ENCODE data around the gene RAB35. TPM values are rescaled to one million over a fixed set of nuclear protein-coding genes. Genes with fewer than 3 reads are reported as not detected.

The RAB35 gene
- total RNA-seq, 1 experiment from 2014 or later = 57.1 TPM

DNA sequence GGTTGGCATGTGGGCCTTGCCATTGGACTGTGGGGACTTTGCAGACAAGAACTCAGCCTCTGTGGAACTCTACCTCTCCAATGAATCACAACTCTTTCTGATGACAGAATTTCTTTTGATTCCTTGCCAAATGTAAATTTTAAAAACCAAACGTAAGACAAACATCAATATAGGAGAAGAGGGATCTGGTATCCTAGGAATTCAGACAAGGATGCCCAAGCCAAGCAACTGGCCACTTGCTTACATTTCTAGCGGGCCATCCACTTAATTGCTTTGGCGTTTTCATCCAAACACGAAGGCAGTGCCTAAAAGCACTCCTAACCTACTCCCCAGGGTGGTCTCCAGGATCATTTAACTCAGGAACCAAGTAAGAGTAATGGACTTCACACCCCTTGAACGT, 23.4 kb upstream of the RAB35 start (continued):
- TF ChIP-seq, protein P1, sequence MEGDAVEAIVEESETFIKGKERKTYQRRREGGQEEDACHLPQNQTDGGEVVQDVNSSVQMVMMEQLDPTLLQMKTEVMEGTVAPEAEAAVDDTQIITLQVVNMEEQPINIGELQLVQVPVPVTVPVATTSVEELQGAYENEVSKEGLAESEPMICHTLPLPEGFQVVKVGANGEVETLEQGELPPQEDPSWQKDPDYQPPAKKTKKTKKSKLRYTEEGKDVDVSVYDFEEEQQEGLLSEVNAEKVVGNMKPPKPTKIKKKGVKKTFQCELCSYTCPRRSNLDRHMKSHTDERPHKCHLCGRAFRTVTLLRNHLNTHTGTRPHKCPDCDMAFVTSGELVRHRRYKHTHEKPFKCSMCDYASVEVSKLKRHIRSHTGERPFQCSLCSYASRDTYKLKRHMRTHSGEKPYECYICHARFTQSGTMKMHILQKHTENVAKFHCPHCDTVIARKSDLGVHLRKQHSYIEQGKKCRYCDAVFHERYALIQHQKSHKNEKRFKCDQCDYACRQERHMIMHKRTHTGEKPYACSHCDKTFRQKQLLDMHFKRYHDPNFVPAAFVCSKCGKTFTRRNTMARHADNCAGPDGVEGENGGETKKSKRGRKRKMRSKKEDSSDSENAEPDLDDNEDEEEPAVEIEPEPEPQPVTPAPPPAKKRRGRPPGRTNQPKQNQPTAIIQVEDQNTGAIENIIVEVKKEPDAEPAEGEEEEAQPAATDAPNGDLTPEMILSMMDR (IDR thresholded peaks at IDR 0.05 in 2 of 3, conservative IDR thresholded peaks at IDR 0.05 in 1 of 3; ENCODE audit: borderline replicate concordance in 1 of 3, insufficient read depth in 1 of 3, low read depth in 2 of 3, low read length in 2 of 3) = no peak
- no peak for TF ChIP-seq TCF7L2 (IDR thresholded peaks at IDR 0.05; ENCODE audit: borderline replicate concordance, extremely low read depth, insufficient read depth, insufficient read length)
- no peak for TF ChIP-seq CBX3 (IDR thresholded peaks at IDR 0.05; ENCODE audit: low read depth)
- TF ChIP-seq CEBPB (IDR thresholded peaks at IDR 0.05; ENCODE audit: low read depth) = no peak

DNA sequence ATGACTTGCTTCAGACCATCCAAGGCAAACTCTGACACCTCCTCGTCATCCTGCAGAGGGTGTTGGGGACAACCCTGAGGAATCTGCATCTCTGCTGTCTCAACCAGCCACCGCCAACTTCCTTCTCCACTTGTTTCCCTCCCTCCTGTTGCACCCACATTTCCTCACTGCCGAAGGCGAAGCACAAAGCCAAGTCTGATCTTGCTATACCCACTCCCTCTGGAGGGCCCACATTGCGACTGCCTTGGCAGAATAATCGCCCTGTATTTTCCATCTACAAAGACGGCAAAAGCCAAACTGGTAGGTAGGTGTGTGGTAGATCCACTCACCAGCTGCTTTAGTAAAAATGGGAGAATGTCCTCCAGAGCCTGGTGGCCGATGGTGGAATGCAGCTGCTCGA, 21.8 kb upstream of the RAB35 start:
- H3K79me2 ChIP-seq (ENCODE audit: insufficient read depth, low read length) = 0 out of 2 replicates have a peak, but pooled peaks cover 4% of the 10 kb centered on the region
- RAD21 ChIA-PET (ENCODE audit: low non-redundant PET in 1 of 2, low total read pairs in 2 of 2, uncharacterized antibody in 2 of 2, unreplicated experiment in 2 of 2) = no interaction called here
- no peaks in the 10 kb centered on the region for H3K27me3 ChIP-seq (ENCODE audit: insufficient read depth, low read length)
- TF ChIP-seq TCF7L2 (IDR thresholded peaks at IDR 0.05; ENCODE audit: borderline replicate concordance, extremely low read depth, insufficient read depth, insufficient read length) = no peak
- TF ChIP-seq ZNF274 (IDR thresholded peaks at IDR 0.05; ENCODE audit: low read depth, low read length) = no peak
- TF ChIP-seq SIN3A (IDR thresholded peaks at IDR 0.05; ENCODE audit: low read depth) = no peak
- TF ChIP-seq POLR2A (IDR thresholded peaks at IDR 0.05; ENCODE audit: borderline replicate concordance, extremely low read depth, insufficient read depth, insufficient read length) = no peak
- TF ChIP-seq ELF1 (IDR thresholded peaks at IDR 0.05; ENCODE audit: borderline replicate concordance, low read depth) = no peak
- H3K9ac ChIP-seq (ENCODE audit: low read length) = no peak overlapping the region
- intact Hi-C loops (cut with micrococcal nuclease) = loop anchor here (5.0 kb wide), 1 partner anchor 34 kb away; no protein-coding TSS in a partner anchor
- H3K4me1 ChIP-seq (ENCODE audit: control insufficient read depth in 1 of 2, insufficient read depth in 2 of 2, low read length in 2 of 2) = no peaks in the 10 kb centered on the region
- no peaks in the 10 kb centered on the region for H3K9me2 ChIP-seq (ENCODE audit: insufficient read depth)
- peaks cover 66 to 82% of the 10 kb centered on the region in 2 experiments for H3K36me3 ChIP-seq (ENCODE audit: control insufficient read depth in 1 of 2, insufficient read depth in 2 of 2, low read length in 2 of 2)
- CTCF ChIA-PET = no interaction called here
- no peaks in the 10 kb centered on the region for H4K20me1 ChIP-seq (ENCODE audit: insufficient read depth)
- H3K4me3 ChIP-seq (replicated peaks in 1 of 2; ENCODE audit: low read depth in 1 of 2, low read length in 2 of 2) = no peak overlapping the region
- no peaks in the 10 kb centered on the region for H3K9me3 ChIP-seq (ENCODE audit: control insufficient read depth in 1 of 2, insufficient read depth in 1 of 2, low read depth in 1 of 2, low read length in 2 of 2)
- ATAC-seq (no peak), DNase-seq (ENCODE audit: low read depth, low spot score) (no peak)
- no peak overlapping the region for H2AFZ ChIP-seq (ENCODE audit: low read depth, low read length, poor library complexity, severe bottlenecking)
- H3K27ac ChIP-seq (ENCODE audit: low read depth, low read length) = no peak overlapping the region
- POLR2A ChIA-PET = no interaction called here
- no TSS peak for BruUV-seq (replicated peaks)
- no peak overlapping the region for H3K4me2 ChIP-seq (ENCODE audit: low read length)
